H1 (cell line): ENCODE measurements around the gene CYLD.

ENCODE experiments used
- ASH2L ChIP-seq: fragments of 200-600, 300-600 bp; sonication (generic); IDR thresholded peaks from one replicate; pipeline ENCODE4 v1.7.1; 2017; ENCODE audit warnings: low read length
- BRCA1 ChIP-seq: IDR thresholded peaks from 2 replicates; pipeline ENCODE4 v1.6.1; 2012; ENCODE audit warnings: low read depth, low read length, improper control_type of control experiment
- JUN ChIP-seq: IDR thresholded peaks from 2 replicates; pipeline ENCODE4 v1.6.1; 2011; ENCODE audit warnings: low read depth, mild to moderate bottlenecking, improper control_type of control experiment, low read length
- POLR2A ChIP-seq, 2 experiments: IDR thresholded peaks; 1 replicate in 1 of 2; 2 replicates in 1 of 2; pipeline ENCODE4 v1.6.1; 2011; ENCODE audit warnings: low read depth in 2 of 2, low read length in 2 of 2, mild to moderate bottlenecking in 2 of 2; ENCODE audit errors: control extremely low read depth in 1 of 2
- RFX5 ChIP-seq: IDR thresholded peaks from 2 replicates; pipeline ENCODE4 v1.6.1; 2011; ENCODE audit warnings: low read depth, low read length, improper control_type of control experiment, borderline replicate concordance
- SIN3A ChIP-seq, 2 experiments: IDR thresholded peaks in 1 of 2; conservative IDR thresholded peaks in 1 of 2; 2 replicates each; pipeline ENCODE4 v1.6.1; 2011 to 2012; ENCODE audit warnings: low read length in 2 of 2, improper control_type of control experiment in 1 of 2, low read depth in 1 of 2, mild to moderate bottlenecking in 1 of 2
- SIRT6 ChIP-seq: IDR thresholded peaks from one replicate; pipeline ENCODE4 v1.7.1; 2012; ENCODE audit warnings: low read length, inconsistent platforms
- TAF1 ChIP-seq: IDR thresholded peaks from 2 replicates; pipeline ENCODE4 v1.6.1; 2011; ENCODE audit warnings: mild to moderate bottlenecking, low read depth, low read length
- TF ChIP-seq, protein P1 (sequence below), 3 experiments: IDR thresholded peaks; 1 replicate in 2 of 3; 2 replicates in 1 of 3; pipeline versions ENCODE4 v1.5.1 to v1.6.1; 2011; ENCODE audit warnings: low read length in 3 of 3, mild to moderate bottlenecking in 3 of 3, inconsistent platforms in 2 of 3, low read depth in 1 of 3, moderate library complexity in 1 of 3; ENCODE audit not compliant: insufficient read depth in 1 of 3; ENCODE audit errors: control extremely low read depth in 1 of 3

DNA sequence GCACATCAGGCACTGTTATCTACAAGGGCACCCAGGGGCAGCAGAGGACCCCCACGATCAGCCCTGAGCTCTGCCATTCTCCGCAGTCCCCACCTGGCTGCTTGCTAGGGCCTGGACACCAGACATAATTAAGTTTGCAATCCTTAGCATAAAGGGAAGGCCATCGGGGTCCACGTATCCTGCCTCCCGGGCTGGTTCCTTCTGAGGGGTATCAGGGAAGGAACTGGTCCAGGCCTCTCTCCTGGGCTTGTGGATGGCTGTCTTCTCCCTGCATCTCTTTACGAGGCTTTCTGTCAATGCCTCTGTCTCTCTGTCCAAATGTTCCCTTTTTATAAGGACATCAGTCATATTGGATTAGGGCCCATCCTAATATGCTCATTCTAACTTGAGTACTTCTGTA is 77.8 kb downstream of the CYLD start:
- TF ChIP-seq POLR2A (IDR thresholded peaks at IDR 0.05; ENCODE audit: control extremely low read depth in 1 of 2, low read depth in 2 of 2, low read length in 2 of 2) (no peak), SIN3A (conservative IDR thresholded peaks at IDR 0.05 in 1 of 2, IDR thresholded peaks at IDR 0.05 in 1 of 2; ENCODE audit: low read depth in 1 of 2, low read length in 2 of 2) (no peak), TAF1 (no peak), RFX5 (no peak), SIRT6 (no peak), JUN (no peak), ASH2L (no peak), BRCA1 (no peak)
- TF ChIP-seq, protein P1, sequence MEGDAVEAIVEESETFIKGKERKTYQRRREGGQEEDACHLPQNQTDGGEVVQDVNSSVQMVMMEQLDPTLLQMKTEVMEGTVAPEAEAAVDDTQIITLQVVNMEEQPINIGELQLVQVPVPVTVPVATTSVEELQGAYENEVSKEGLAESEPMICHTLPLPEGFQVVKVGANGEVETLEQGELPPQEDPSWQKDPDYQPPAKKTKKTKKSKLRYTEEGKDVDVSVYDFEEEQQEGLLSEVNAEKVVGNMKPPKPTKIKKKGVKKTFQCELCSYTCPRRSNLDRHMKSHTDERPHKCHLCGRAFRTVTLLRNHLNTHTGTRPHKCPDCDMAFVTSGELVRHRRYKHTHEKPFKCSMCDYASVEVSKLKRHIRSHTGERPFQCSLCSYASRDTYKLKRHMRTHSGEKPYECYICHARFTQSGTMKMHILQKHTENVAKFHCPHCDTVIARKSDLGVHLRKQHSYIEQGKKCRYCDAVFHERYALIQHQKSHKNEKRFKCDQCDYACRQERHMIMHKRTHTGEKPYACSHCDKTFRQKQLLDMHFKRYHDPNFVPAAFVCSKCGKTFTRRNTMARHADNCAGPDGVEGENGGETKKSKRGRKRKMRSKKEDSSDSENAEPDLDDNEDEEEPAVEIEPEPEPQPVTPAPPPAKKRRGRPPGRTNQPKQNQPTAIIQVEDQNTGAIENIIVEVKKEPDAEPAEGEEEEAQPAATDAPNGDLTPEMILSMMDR (IDR thresholded peaks at IDR 0.05; ENCODE audit: control extremely low read depth in 1 of 3, insufficient read depth in 1 of 3, low read depth in 1 of 3, low read length in 3 of 3): no peak
